SK-N-SH (cell line): ENCODE results near the gene CFAP251. TPM values are rescaled to one million over a fixed set of nuclear protein-coding genes. Genes with fewer than 3 reads are reported as not detected.
A peak's percentile ranks its signal among the peaks of the same experiment; 100 is the strongest.

ENCODE experiments used
- CTCF ChIA-PET: fragments of 300-600, 350-600 bp; formaldehyde crosslinking; extraction: SDS; loops from one replicate; lab custom pipeline; 2021; lab: Yijun Ruan, JAX
- POLR2A ChIA-PET: fragments of 350-600 bp; sonication (Branson Sonifier 250); formaldehyde crosslinking; extraction: SDS; loops from one replicate; lab custom pipeline; 2020; ENCODE audit warnings: antibody characterized with exemption, inconsistent platforms; lab: Yijun Ruan, JAX
- DNase-seq: peaks from one replicate; pipeline ENCODE4 v3.0.0; 2012
- H2AFZ ChIP-seq: fragments of 200-600 bp; sonication (generic); 2 replicates; pipeline ENCODE4 v1.8.1; 2016; ENCODE audit warnings: antibody characterized with exemption, mild to moderate bottlenecking, low read depth
- H3F3A ChIP-seq: fragments of 200-600 bp; sonication (generic); replicated peaks from 2 replicates; pipeline ENCODE3; 2016; ENCODE audit warnings: antibody characterized with exemption, mild to moderate bottlenecking; ENCODE audit not compliant: insufficient read depth
- H3K27ac ChIP-seq, 2 experiments: fragments of 200-500 bp in 1 of 2; fragments of 200-600 bp in 1 of 2; sonication (Bioruptor generic) in 1 of 2; sonication (generic), shearing (Covaris generic) in 1 of 2; 2 replicates each; pipeline versions ENCODE4 v1.5.1 to v1.6.1; 2014 to 2016; ENCODE audit warnings: low read depth in 2 of 2, inconsistent platforms in 1 of 2, low read length in 1 of 2, mild to moderate bottlenecking in 1 of 2, mixed read lengths in 1 of 2
- H3K27me3 ChIP-seq: fragments of 200-600 bp; sonication (generic), shearing (Covaris generic); 2 replicates; pipeline ENCODE4 v1.6.1; 2016; ENCODE audit warnings: mixed run types; ENCODE audit not compliant: insufficient read depth
- H3K36me3 ChIP-seq, 2 experiments: fragments of 200-500 bp in 1 of 2; fragments of 200-600 bp in 1 of 2; sonication (Bioruptor generic) in 1 of 2; sonication (generic) in 1 of 2; replicated peaks in 1 of 2; 2 replicates each; pipeline versions ENCODE3 to v1.5.1; 2014 to 2016; ENCODE audit warnings: low read length in 1 of 2, mild to moderate bottlenecking in 1 of 2; ENCODE audit not compliant: insufficient read depth in 2 of 2, control insufficient read depth in 1 of 2
- H3K4me1 ChIP-seq, 2 experiments: fragments of 200-500 bp in 1 of 2; fragments of 200-600 bp in 1 of 2; sonication (Bioruptor generic) in 1 of 2; sonication (generic), shearing (Covaris generic) in 1 of 2; 2 replicates each; pipeline versions ENCODE4 v1.5.1 to v1.6.1; 2014 to 2016; ENCODE audit warnings: low read depth in 1 of 2, low read length in 1 of 2, mixed run types in 1 of 2; ENCODE audit not compliant: insufficient read depth in 2 of 2, control insufficient read depth in 1 of 2
- H3K4me2 ChIP-seq: fragments of 200-600 bp; sonication (generic), shearing (Covaris generic); 2 replicates; pipeline ENCODE4 v1.6.1; 2017; ENCODE audit warnings: mixed run types
- H3K4me3 ChIP-seq, 2 experiments: fragments of 200-500 bp in 1 of 2; fragments of 200-600 bp in 1 of 2; sonication (Bioruptor generic) in 1 of 2; sonication (generic), shearing (Covaris generic) in 1 of 2; 2 replicates each; pipeline versions ENCODE4 v1.5.1 to v1.8.1; 2014 to 2016; ENCODE audit warnings: low read depth in 2 of 2, inconsistent platforms in 1 of 2, low read length in 1 of 2, mild to moderate bottlenecking in 1 of 2, mixed read lengths in 1 of 2, moderate library complexity in 1 of 2
- H3K79me2 ChIP-seq: fragments of 200-600 bp; sonication (generic); 2 replicates; pipeline ENCODE4 v1.8.1; 2017; ENCODE audit warnings: mild to moderate bottlenecking; ENCODE audit not compliant: insufficient read depth
- H3K9ac ChIP-seq: fragments of 200-600 bp; sonication (generic); 2 replicates; pipeline ENCODE4 v1.6.1; 2017; ENCODE audit warnings: mixed run types
- H3K9me2 ChIP-seq: fragments of 200-600 bp; sonication (generic); 2 replicates; pipeline ENCODE4 v1.6.1; 2017; ENCODE audit warnings: mixed run types
- H3K9me3 ChIP-seq: fragments of 200-600 bp; sonication (generic); 2 replicates; pipeline ENCODE4 v1.6.1; 2017; ENCODE audit warnings: mixed run types, mild to moderate bottlenecking, moderate library complexity
- H4K20me1 ChIP-seq: fragments of 200-600 bp; sonication (generic); 2 replicates; pipeline ENCODE4 v1.6.1; 2017; ENCODE audit warnings: mild to moderate bottlenecking, mixed run types; ENCODE audit not compliant: insufficient read depth
- ELF1 ChIP-seq: IDR thresholded peaks from 2 replicates; pipeline ENCODE4 v1.4.0; 2012
- EZH2phosphoT487 ChIP-seq: fragments of 200-600 bp; sonication (generic); IDR thresholded peaks from 2 replicates; pipeline ENCODE4 v1.6.1; 2017; ENCODE audit warnings: low read depth, mixed run types, mild to moderate bottlenecking, antibody characterized with exemption, moderate library complexity, borderline replicate concordance
- FOXJ3 ChIP-seq: sonication (generic); formaldehyde crosslinking; IDR thresholded peaks from 2 replicates; pipeline ENCODE4 v1.5.1; 2020; ENCODE audit warnings: mild to moderate bottlenecking, missing genetic modification reagents
- FOXM1 ChIP-seq: IDR thresholded peaks from 2 replicates; pipeline ENCODE4 v1.4.0; 2012; ENCODE audit warnings: low read depth, mild to moderate bottlenecking
- MXI1 ChIP-seq: IDR thresholded peaks from 2 replicates; pipeline ENCODE4 v1.6.1; 2012; ENCODE audit warnings: mild to moderate bottlenecking, low read depth, low read length, improper control_type of control experiment
- NFIC ChIP-seq: IDR thresholded peaks from 2 replicates; pipeline ENCODE4 v1.4.0; 2012; ENCODE audit warnings: borderline replicate concordance
- RAD21 ChIP-seq: IDR thresholded peaks from 2 replicates; pipeline ENCODE4 v1.6.1; 2012; ENCODE audit warnings: mild to moderate bottlenecking, low read length
- RFX5 ChIP-seq: IDR thresholded peaks from 2 replicates; pipeline ENCODE4 v1.6.1; 2012; ENCODE audit warnings: mild to moderate bottlenecking, improper control_type of control experiment, low read length
- TEAD4 ChIP-seq: IDR thresholded peaks from 2 replicates; pipeline ENCODE4 v1.4.0; 2012; ENCODE audit warnings: mild to moderate bottlenecking, borderline replicate concordance; ENCODE audit not compliant: insufficient read depth
- YY1 ChIP-seq: IDR thresholded peaks from 2 replicates; pipeline ENCODE4 v1.4.0; 2012; ENCODE audit warnings: low read depth, mild to moderate bottlenecking
- WGBS: methylation state at CpG from one replicate; pipeline ENCODE4 v1.1.6; 2017; ENCODE audit warnings: low lambda C conversion rate; 5-methylcytosine and 5-hydroxymethylcytosine counted together
- polyA plus RNA-seq, 3 experiments: library from polyadenylated mRNA; depleted of rRNA; stranded (reverse); fragments of >200 nt; gene quantifications; 2 replicates each; pipeline ENCODE4 v1.2.3, GENCODE V29; 2012
- TF ChIP-seq, protein P1 (sequence below): IDR thresholded peaks from 2 replicates; pipeline ENCODE4; 2012
- TF ChIP-seq, protein P2 (sequence below): IDR thresholded peaks from 2 replicates; pipeline ENCODE4 v1.4.0; 2012; ENCODE audit warnings: low read depth, borderline replicate concordance
- TF ChIP-seq, protein P3 (sequence below): IDR thresholded peaks from 2 replicates; pipeline ENCODE4 v1.4.0; 2012; ENCODE audit warnings: low read depth
- TF ChIP-seq, protein P4 (sequence below): fragments of 200-600 bp; sonication (generic); IDR thresholded peaks from 2 replicates; pipeline ENCODE4 v1.6.1; 2017; ENCODE audit warnings: antibody characterized with exemption, mild to moderate bottlenecking, moderate library complexity
- TF ChIP-seq, protein P5 (sequence below): fragments of 150-350 bp; IDR thresholded peaks from 2 replicates; pipeline ENCODE4 v1.6.1; 2017; ENCODE audit warnings: antibody characterized with exemption, low read length, low read depth, borderline replicate concordance
- TF ChIP-seq, protein P6 (sequence below): fragments of 150-350 bp; IDR thresholded peaks from 2 replicates; pipeline ENCODE4 v1.6.1; 2016; ENCODE audit warnings: mild to moderate bottlenecking, low read depth, low read length

Gene CFAP251, protein sequence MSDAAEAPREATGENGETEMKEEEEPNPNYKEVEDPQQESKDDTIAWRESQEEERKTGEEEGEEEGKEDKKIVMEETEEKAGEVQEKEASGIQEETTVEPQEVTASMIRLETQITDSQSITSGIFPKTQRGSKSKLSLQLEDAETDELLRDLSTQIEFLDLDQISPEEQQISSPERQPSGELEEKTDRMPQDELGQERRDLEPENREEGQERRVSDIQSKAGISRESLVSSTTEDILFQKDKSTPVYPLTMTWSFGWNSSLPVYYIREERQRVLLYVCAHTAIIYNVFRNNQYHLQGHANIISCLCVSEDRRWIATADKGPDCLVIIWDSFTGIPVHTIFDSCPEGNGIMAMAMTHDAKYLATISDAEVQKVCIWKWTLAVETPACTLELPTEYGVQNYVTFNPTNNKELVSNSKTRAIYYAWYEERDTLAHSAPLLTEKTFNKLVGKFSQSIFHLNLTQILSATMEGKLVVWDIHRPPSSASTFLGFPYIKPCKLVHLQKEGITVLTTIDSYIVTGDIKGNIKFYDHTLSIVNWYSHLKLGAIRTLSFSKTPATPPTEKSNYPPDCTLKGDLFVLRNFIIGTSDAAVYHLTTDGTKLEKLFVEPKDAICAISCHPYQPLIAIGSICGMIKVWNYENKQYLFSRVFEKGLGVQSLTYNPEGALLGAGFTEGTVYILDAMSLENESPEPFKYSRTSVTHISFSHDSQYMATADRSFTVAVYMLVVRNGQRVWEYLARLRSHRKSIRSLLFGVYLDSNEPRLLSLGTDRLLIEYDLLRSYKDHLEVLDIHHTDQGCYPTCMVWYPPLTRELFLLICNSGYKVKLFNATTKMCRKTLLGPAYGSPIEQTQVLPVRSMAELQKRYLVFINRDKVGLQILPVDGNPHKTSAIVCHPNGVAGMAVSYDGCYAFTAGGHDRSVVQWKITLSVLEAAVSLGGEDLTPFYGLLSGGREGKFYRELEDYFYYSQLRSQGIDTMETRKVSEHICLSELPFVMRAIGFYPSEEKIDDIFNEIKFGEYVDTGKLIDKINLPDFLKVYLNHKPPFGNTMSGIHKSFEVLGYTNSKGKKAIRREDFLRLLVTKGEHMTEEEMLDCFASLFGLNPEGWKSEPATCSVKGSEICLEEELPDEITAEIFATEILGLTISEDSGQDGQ
- polyA plus RNA-seq (2012; rRNA removed): 5.7 and 8.0 TPM in 2 replicates
- 5.4 and 6.0 TPM in 2 replicates for polyA plus RNA-seq (2012; cell fraction: cytosol; rRNA removed)
- 10.7 and 15.5 TPM in 2 replicates for polyA plus RNA-seq (2012; cell fraction: nucleus; rRNA removed)

DNA sequence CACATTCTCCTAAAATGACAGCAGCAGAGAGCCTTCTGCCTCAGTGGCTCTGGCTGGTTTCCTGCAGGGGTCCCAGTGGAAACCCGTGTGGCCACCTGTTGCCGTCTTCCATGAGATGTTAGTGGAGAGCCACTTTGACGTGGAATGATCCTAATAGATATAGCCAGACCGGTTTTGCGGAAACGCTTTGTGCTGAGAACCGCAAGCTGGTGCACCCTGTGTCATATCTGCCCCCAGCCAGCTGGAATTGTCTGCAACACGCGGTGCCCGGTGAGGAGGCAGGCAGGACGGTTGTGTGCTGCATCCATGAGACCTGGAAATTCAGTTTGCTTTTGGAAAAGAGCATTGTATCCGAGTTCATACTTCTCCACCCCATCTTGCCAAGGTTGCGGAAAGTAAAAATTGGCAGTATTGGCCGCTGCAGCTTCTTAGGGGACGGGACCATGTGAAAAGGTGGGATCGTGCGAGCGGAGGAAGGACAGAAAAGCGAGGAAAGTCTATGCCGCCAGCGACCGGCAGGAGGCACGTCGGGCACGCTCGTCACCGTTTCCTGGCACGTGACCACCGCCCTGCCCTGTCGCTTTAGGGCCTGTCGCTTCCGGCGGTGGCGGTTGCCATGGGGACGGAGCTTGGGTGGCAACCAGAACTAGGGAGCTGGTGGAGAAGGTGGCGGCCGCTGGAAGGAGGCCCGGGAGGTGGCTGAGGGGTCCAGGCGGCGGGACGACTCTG is at the start of gene CFAP251:
TSS of gene CFAP251 (plus strand) at position 643 of the 729 bp plus-strand sequence. CDS start 2,714 bp downstream, outside the sequence.
- H3K36me3 ChIP-seq: peaks cover 34 to 49% of the 10 kb centered on the region in 2 experiments
- ChIA-PET CTCF (no interaction called here), POLR2A (no interaction called here)
- H3K27ac ChIP-seq: no peak within 1 kb of the TSS; a peak in 1 of 4 replicates
- H3K9me2 ChIP-seq: no peaks in the 10 kb centered on the region
- TF ChIP-seq MXI1: no peak
- TF ChIP-seq, protein P1, sequence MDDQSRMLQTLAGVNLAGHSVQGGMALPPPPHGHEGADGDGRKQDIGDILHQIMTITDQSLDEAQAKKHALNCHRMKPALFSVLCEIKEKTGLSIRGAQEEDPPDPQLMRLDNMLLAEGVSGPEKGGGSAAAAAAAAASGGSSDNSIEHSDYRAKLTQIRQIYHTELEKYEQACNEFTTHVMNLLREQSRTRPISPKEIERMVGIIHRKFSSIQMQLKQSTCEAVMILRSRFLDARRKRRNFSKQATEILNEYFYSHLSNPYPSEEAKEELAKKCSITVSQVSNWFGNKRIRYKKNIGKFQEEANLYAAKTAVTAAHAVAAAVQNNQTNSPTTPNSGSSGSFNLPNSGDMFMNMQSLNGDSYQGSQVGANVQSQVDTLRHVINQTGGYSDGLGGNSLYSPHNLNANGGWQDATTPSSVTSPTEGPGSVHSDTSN: no peak
- no peak for TF ChIP-seq EZH2phosphoT487
- TF ChIP-seq, protein P2, sequence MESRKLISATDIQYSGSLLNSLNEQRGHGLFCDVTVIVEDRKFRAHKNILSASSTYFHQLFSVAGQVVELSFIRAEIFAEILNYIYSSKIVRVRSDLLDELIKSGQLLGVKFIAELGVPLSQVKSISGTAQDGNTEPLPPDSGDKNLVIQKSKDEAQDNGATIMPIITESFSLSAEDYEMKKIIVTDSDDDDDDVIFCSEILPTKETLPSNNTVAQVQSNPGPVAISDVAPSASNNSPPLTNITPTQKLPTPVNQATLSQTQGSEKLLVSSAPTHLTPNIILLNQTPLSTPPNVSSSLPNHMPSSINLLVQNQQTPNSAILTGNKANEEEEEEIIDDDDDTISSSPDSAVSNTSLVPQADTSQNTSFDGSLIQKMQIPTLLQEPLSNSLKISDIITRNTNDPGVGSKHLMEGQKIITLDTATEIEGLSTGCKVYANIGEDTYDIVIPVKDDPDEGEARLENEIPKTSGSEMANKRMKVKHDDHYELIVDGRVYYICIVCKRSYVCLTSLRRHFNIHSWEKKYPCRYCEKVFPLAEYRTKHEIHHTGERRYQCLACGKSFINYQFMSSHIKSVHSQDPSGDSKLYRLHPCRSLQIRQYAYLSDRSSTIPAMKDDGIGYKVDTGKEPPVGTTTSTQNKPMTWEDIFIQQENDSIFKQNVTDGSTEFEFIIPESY: no peak
- TF ChIP-seq, protein P3, sequence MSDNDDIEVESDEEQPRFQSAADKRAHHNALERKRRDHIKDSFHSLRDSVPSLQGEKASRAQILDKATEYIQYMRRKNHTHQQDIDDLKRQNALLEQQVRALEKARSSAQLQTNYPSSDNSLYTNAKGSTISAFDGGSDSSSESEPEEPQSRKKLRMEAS: no peak
- TF ChIP-seq, protein P4, sequence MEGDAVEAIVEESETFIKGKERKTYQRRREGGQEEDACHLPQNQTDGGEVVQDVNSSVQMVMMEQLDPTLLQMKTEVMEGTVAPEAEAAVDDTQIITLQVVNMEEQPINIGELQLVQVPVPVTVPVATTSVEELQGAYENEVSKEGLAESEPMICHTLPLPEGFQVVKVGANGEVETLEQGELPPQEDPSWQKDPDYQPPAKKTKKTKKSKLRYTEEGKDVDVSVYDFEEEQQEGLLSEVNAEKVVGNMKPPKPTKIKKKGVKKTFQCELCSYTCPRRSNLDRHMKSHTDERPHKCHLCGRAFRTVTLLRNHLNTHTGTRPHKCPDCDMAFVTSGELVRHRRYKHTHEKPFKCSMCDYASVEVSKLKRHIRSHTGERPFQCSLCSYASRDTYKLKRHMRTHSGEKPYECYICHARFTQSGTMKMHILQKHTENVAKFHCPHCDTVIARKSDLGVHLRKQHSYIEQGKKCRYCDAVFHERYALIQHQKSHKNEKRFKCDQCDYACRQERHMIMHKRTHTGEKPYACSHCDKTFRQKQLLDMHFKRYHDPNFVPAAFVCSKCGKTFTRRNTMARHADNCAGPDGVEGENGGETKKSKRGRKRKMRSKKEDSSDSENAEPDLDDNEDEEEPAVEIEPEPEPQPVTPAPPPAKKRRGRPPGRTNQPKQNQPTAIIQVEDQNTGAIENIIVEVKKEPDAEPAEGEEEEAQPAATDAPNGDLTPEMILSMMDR: no peak
- TF ChIP-seq RFX5: no peak
- no peak for TF ChIP-seq NFIC
- TF ChIP-seq, protein P5, sequence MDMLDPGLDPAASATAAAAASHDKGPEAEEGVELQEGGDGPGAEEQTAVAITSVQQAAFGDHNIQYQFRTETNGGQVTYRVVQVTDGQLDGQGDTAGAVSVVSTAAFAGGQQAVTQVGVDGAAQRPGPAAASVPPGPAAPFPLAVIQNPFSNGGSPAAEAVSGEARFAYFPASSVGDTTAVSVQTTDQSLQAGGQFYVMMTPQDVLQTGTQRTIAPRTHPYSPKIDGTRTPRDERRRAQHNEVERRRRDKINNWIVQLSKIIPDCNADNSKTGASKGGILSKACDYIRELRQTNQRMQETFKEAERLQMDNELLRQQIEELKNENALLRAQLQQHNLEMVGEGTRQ: no peak
- TF ChIP-seq TEAD4: no peak
- no peak for TF ChIP-seq FOXJ3 (CRISPR knock-in tag)
- no peak for TF ChIP-seq YY1
- no peak for TF ChIP-seq FOXM1
- no peak for TF ChIP-seq RAD21
- no peak for TF ChIP-seq ELF1
- TF ChIP-seq, protein P6, sequence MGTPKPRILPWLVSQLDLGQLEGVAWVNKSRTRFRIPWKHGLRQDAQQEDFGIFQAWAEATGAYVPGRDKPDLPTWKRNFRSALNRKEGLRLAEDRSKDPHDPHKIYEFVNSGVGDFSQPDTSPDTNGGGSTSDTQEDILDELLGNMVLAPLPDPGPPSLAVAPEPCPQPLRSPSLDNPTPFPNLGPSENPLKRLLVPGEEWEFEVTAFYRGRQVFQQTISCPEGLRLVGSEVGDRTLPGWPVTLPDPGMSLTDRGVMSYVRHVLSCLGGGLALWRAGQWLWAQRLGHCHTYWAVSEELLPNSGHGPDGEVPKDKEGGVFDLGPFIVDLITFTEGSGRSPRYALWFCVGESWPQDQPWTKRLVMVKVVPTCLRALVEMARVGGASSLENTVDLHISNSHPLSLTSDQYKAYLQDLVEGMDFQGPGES: no peak
- DNase-seq: peak; percentile 34
- peaks cover 15% of the 10 kb centered on the region for H3F3A ChIP-seq
- peak within 1 kb of the TSS in 1 of 2 experiments; percentile 32; a peak in 1 of 4 replicates for H3K4me3 ChIP-seq
- peaks cover 0 to 9% of the 10 kb centered on the region in 2 experiments; a peak in 1 of 4 replicates for H3K4me1 ChIP-seq
- H3K27me3 ChIP-seq: no peaks in the 10 kb centered on the region
- H3K9ac ChIP-seq: no peak within 1 kb of the TSS
- no peak within 1 kb of the TSS for H2AFZ ChIP-seq
- no peak within 1 kb of the TSS for H3K4me2 ChIP-seq
- H3K79me2 ChIP-seq: peaks cover 8% of the 10 kb centered on the region
- H3K9me3 ChIP-seq: no peaks in the 10 kb centered on the region
- no peaks in the 10 kb centered on the region for H4K20me1 ChIP-seq
- 89% methylated on average over 40 of the region's 41 CpGs for WGBS
